T-cell (primary cell): ENCODE data around the gene ACER1. TPM values are rescaled to one million over a fixed set of nuclear protein-coding genes. Genes with fewer than 3 reads are reported as not detected.
"Not testable (repeated sequence)": the region's sequence is repeated elsewhere in the genome, so short reads cannot be mapped to it uniquely, and the experiment has no call there.

Source experiments
- ATAC-seq, 4 experiments: fragments of 200-7000 bp in 3 of 4; fragments of 150-1000 bp in 1 of 4; cut with Tn5 transposase; replicated peaks in 1 of 4; 1 replicate in 3 of 4; 2 replicates in 1 of 4; pipeline ENCODE4 v1.10.0; 2021; ENCODE audit warnings: moderate library complexity in 3 of 4, mild to moderate bottlenecking in 2 of 4, moderate number of reproducible peaks in 1 of 4
- CTCF ChIA-PET, 2 donors: fragments of 300-600 bp; sonication (Branson Sonifier 250); formaldehyde crosslinking; loops; one replicate each; lab custom pipeline; 2022; ENCODE audit warnings: antibody characterized with exemption in 2 of 2; lab: Charles Lee
- POLR2A ChIA-PET, 2 donors: fragments of 300-600 bp; sonication (Branson Sonifier 250); formaldehyde crosslinking; loops; one replicate each; lab custom pipeline; 2022; ENCODE audit warnings: antibody characterized with exemption in 2 of 2; lab: Charles Lee
- DNase-seq, 35 experiments: peaks; one replicate each; pipeline versions ENCODE4 v3.0.0 to v3.0.0-alpha.2; 2013 to 2023
- H3K27ac ChIP-seq: one replicate; pipeline ENCODE4 v1.5.1; 2013; ENCODE audit warnings: low read length
- H3K27me3 ChIP-seq, 2 experiments: replicated peaks in 1 of 2; 1 replicate in 1 of 2; 2 replicates in 1 of 2; pipeline versions ENCODE4 v1.6.1 to v1.7.0; 2013; ENCODE audit warnings: low read length in 1 of 2, mixed read lengths in 1 of 2; ENCODE audit not compliant: control insufficient read depth in 2 of 2, insufficient read depth in 2 of 2; ENCODE audit errors: extremely low read depth in 1 of 2
- H3K36me3 ChIP-seq, 2 donors: 1 replicate in 1 of 2; 2 replicates in 1 of 2; pipeline versions ENCODE4 v1.6.1 to v1.7.0; 2013; ENCODE audit warnings: low read length in 1 of 2; ENCODE audit not compliant: control insufficient read depth in 2 of 2, insufficient read depth in 1 of 2; ENCODE audit errors: extremely low read depth in 1 of 2
- H3K4me1 ChIP-seq, 2 experiments: 1 replicate in 1 of 2; 2 replicates in 1 of 2; pipeline versions ENCODE4 v1.6.1 to v1.7.0; 2013; ENCODE audit warnings: low read length in 2 of 2, mixed read lengths in 1 of 2; ENCODE audit not compliant: insufficient read depth in 2 of 2, control insufficient read depth in 1 of 2; ENCODE audit errors: extremely low read depth in 1 of 2
- H3K4me3 ChIP-seq, 2 donors: 1 replicate in 1 of 2; 2 replicates in 1 of 2; pipeline versions ENCODE4 v1.5.1 to v1.7.0; 2013; ENCODE audit warnings: mild to moderate bottlenecking in 2 of 2, low read length in 1 of 2, moderate library complexity in 1 of 2; ENCODE audit not compliant: control insufficient read depth in 1 of 2; ENCODE audit errors: extremely low read depth in 1 of 2
- H3K9me3 ChIP-seq: 2 replicates; pipeline ENCODE4 v1.7.0; 2013
- H3K27ac Mint-ChIP-seq, 2 donors: one replicate each; pipeline ENCODE4 v1.8.0; 2020 to 2021; ENCODE audit warnings: mild to moderate bottlenecking in 2 of 2, mixed read lengths in 2 of 2
- H3K27me3 Mint-ChIP-seq, 2 donors: one replicate each; pipeline ENCODE4 v1.8.0; 2021 to 2022; ENCODE audit warnings: mixed read lengths in 2 of 2
- H3K36me3 Mint-ChIP-seq: one replicate; pipeline ENCODE4 v1.8.0; 2021; ENCODE audit warnings: mixed read lengths
- H3K4me1 Mint-ChIP-seq, 3 donors: one replicate each; pipeline ENCODE4 v1.8.0; 2020 to 2022; ENCODE audit warnings: mixed read lengths in 3 of 3, mild to moderate bottlenecking in 1 of 3
- H3K4me3 Mint-ChIP-seq, 3 donors: one replicate each; pipeline ENCODE4 v1.8.0; 2020 to 2022; ENCODE audit warnings: mild to moderate bottlenecking in 3 of 3, mixed read lengths in 3 of 3, moderate library complexity in 3 of 3
- H3K9me3 Mint-ChIP-seq, 3 donors: one replicate each; pipeline ENCODE4 v1.8.0; 2020 to 2022; ENCODE audit warnings: mixed read lengths in 3 of 3
- WGBS: methylation state at CpG from one replicate; pipeline ENCODE4 v1.1.5; 2013; ENCODE audit warnings: missing lambda C conversion rate; ENCODE audit not compliant: insufficient coverage; 5-methylcytosine and 5-hydroxymethylcytosine counted together
- total RNA-seq, 35 experiments: library from RNA in 6 of 35; stranded (reverse) in 6 of 35; fragments of 120-200 nt in 1 of 35; gene quantifications; one replicate each; pipeline versions ENCODE4 v1.2.1 to v1.2.4 and lab custom pipeline; 2013 to 2026

The ACER1 gene
- total RNA-seq, 5 donors from 2014 or later (not counting 1 experiment from before 2014, with no cell fraction given): 0.16 to 2.7 (median 0.63) TPM

DNA sequence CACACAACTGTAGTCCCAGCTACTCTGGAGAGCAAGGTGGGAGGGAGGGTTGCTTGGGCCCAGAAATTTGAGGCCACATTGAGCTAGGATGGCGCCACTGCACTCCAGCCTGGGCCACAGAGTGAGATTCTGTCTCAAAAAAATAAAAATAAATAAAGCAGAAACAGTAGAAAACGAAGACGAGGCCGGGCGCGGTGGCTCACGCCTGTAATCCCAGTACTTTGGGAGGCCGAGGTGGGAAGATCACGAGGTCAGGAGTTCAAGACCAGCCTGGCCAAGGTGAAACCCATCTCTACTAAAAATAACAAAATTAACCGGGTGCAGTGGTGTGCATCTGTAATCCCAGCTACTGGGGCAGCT lies 27.4 kb upstream of the ACER1 start:
- H3K27me3 Mint-ChIP-seq, ATAC-seq, H3K27me3 ChIP-seq, H3K9me3 ChIP-seq, H3K9me3 Mint-ChIP-seq, DNase-seq, H3K36me3 Mint-ChIP-seq: not testable (repeated sequence)
- WGBS: 100% methylated on average over 8 of the region's 10 CpGs
- ChIA-PET CTCF (interaction anchor here in 1 of 2 donors (0.6 to 2.3 kb wide), 2 partner anchors 12 to 17 kb away, joined by 6 to 19 read pairs; partner anchors contain the start of gene ALKBH7), POLR2A (interaction anchor here (0.6 to 1.6 kb wide), 3 partner anchors 10 to 179 kb away, joined by 4 to 16 read pairs (median 8); partner anchors contain the start of gene ALKBH7 (in 1 of the 2))
- peak overlapping the region; percentile 86 to 100 (median 94) for H3K4me3 Mint-ChIP-seq
- Histone ChIP-seq H3K4me3 (peak overlapping the region; percentile 29 to 81), H3K4me1 (peaks cover 7 to 41% of the 10 kb centered on the region in 2 experiments), H3K36me3 (peaks cover 11 to 16% of the 10 kb centered on the region in 2 donors), H3K27ac (peak overlapping the region; percentile 88)
- peak overlapping the region in 1 of 2 donors; percentile 93 for H3K27ac Mint-ChIP-seq
- peaks cover 12 to 27% (median 23%) of the 10 kb centered on the region in 3 donors for H3K4me1 Mint-ChIP-seq

- H3K9me3 ChIP-seq, H3K27me3 ChIP-seq, H3K27me3 Mint-ChIP-seq, H3K36me3 Mint-ChIP-seq, H3K27ac ChIP-seq, H3K9me3 Mint-ChIP-seq, H3K4me3 ChIP-seq, ATAC-seq, DNase-seq: not testable (repeated sequence)
- ChIA-PET CTCF (interaction anchor here in 1 of 2 donors (0.6 to 2.3 kb wide), 2 partner anchors 12 to 17 kb away, joined by 6 to 19 read pairs; partner anchors contain the start of gene ALKBH7), POLR2A (interaction anchor here in 1 of 2 donors (0.7 kb wide), 1 partner anchor 179 kb away, joined by 8 read pairs; no protein-coding TSS in a partner anchor)
- peaks cover 12 to 27% (median 23%) of the 10 kb centered on the region in 3 donors for H3K4me1 Mint-ChIP-seq
- peaks cover 7 to 41% of the 10 kb centered on the region in 2 experiments for H3K4me1 ChIP-seq
- peak overlapping the region in 1 of 2 donors; percentile 28 for H3K27ac Mint-ChIP-seq
- no CpG with 5 or more reads among the region's 12 CpGs for WGBS
- H3K4me3 Mint-ChIP-seq: peak overlapping the region in 1 of 3 donors; percentile 100
- peaks cover 9 to 12% of the 10 kb centered on the region in 2 donors for H3K36me3 ChIP-seq
Measured at GRCh38 chr19:6360445-6360844, 27.0 kb upstream of the ACER1 start.

GRCh38 chr19:6359568-6360341 lies 26.3 kb upstream of the ACER1 start:
- Mint-ChIP-seq H3K4me3 (peak overlapping the region in 1 of 3 donors; percentile 13), H3K9me3 (no peaks in the 10 kb centered on the region), H3K27ac (peak overlapping the region; percentile 6 to 21), H3K4me1 (peaks cover 12 to 27% (median 21%) of the 10 kb centered on the region in 3 donors), H3K36me3 (peaks cover 4% of the 10 kb centered on the region), H3K27me3 (no peaks in the 10 kb centered on the region)
- DNase-seq: no peak
- ChIA-PET CTCF (interaction anchor here in 1 of 2 donors (0.6 kb wide), 1 partner anchor 18 kb away, joined by 6 read pairs; no protein-coding TSS in a partner anchor), POLR2A (no interaction called here)
- H3K9me3 ChIP-seq: no peaks in the 10 kb centered on the region
- no peak overlapping the region for H3K4me3 ChIP-seq
- no peaks in the 10 kb centered on the region for H3K27me3 ChIP-seq
- peaks cover 7 to 36% of the 10 kb centered on the region in 2 experiments for H3K4me1 ChIP-seq
- H3K36me3 ChIP-seq: peaks cover 5 to 6% of the 10 kb centered on the region in 2 donors
- H3K27ac ChIP-seq: no peak overlapping the region
- ATAC-seq: no peak
- 90% methylated on average over 2 of the region's 5 CpGs for WGBS

- H3K9me3 ChIP-seq: no peaks in the 10 kb centered on the region
- H3K4me1 ChIP-seq: peaks cover 3 to 20% of the 10 kb centered on the region in 2 experiments
- ChIA-PET CTCF (no interaction called here), POLR2A (no interaction called here)
- Mint-ChIP-seq H3K9me3 (no peaks in the 10 kb centered on the region), H3K27ac (no peak overlapping the region), H3K27me3 (no peaks in the 10 kb centered on the region), H3K36me3 (peaks cover 4% of the 10 kb centered on the region), H3K4me3 (no peak overlapping the region), H3K4me1 (peaks cover 12 to 19% (median 13%) of the 10 kb centered on the region in 3 donors)
- H3K27ac ChIP-seq: no peak overlapping the region
- no peaks in the 10 kb centered on the region for H3K27me3 ChIP-seq
- H3K36me3 ChIP-seq: peaks cover 0 to under 1% of the 10 kb centered on the region in 2 donors
- 89% methylated on average over 7 of the region's 9 CpGs for WGBS
- H3K4me3 ChIP-seq: no peak overlapping the region
- ATAC-seq (no peak), DNase-seq (no peak)
Measured at GRCh38 chr19:6358003-6358402, 24.6 kb upstream of the ACER1 start.

- H3K9me3 ChIP-seq: no peaks in the 10 kb centered on the region
- H3K36me3 ChIP-seq: peaks cover 0 to 9% of the 10 kb centered on the region in 2 donors
- H3K4me3 ChIP-seq: no peak overlapping the region
- H3K27ac ChIP-seq: no peak overlapping the region
- Mint-ChIP-seq H3K9me3 (no peaks in the 10 kb centered on the region), H3K27ac (no peak overlapping the region), H3K27me3 (no peaks in the 10 kb centered on the region), H3K4me3 (no peak overlapping the region), H3K36me3 (peaks cover 7% of the 10 kb centered on the region), H3K4me1 (peaks cover 5 to 10% (median 5%) of the 10 kb centered on the region in 3 donors)
- DNase-seq: no peak
- ATAC-seq: no peak
- peaks cover 0 to 11% of the 10 kb centered on the region in 2 experiments for H3K4me1 ChIP-seq
- H3K27me3 ChIP-seq: no peaks in the 10 kb centered on the region
- ChIA-PET CTCF (interaction anchor here in 1 of 2 donors (0.6 kb wide), 1 partner anchor 1680 kb away, joined by 3 read pairs; no protein-coding TSS in a partner anchor), POLR2A (no interaction called here)
- WGBS: 93% methylated on average over 9 of the region's 14 CpGs
Measured at GRCh38 chr19:6357174-6357573, 23.8 kb upstream of the ACER1 start.

DNA sequence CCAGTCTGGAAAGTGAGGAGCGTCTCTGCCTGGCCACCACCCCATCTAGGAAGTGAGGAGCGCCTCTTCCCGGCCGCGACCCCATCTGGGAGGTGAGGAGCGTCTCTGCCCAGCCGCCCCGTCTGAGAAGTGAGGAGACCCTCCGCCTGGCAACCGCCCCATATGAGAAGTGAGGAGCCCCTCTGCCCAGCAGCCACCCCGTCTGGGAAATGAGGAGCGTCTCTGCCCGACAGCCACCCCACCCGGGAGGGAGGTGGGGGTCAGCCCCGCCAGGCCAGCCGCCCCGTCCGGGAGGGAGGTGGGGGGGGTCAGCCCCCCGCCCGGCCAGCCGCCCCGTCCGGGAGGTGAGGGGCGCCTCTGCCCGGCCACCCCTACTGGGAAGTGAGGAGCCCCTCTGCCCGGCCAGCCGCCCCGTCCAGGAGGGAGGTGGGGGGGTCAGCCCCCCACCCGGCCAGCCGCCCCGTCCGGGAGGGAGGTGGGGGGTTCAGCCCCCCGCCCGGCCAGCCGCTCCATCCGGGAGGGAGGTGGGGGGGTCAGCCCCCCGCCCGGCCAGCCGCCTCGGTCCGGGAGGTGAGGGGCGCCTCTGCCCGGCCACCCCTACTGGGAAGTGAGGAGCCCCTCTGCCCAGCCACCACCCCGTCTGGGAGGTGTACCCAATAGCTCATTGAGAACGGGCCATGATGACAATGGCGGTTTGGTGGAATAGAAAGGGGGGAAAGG lies 22.1 kb upstream of the ACER1 start:
- H3K27me3 Mint-ChIP-seq, H3K4me1 ChIP-seq, H3K27me3 ChIP-seq, ATAC-seq, H3K27ac ChIP-seq, H3K9me3 ChIP-seq, H3K4me3 Mint-ChIP-seq, CTCF ChIA-PET, POLR2A ChIA-PET, H3K4me1 Mint-ChIP-seq, H3K9me3 Mint-ChIP-seq, H3K27ac Mint-ChIP-seq, H3K4me3 ChIP-seq, DNase-seq: not testable (repeated sequence)
- WGBS: 100% methylated on average over 6 of the region's 46 CpGs
- peaks cover 3 to 14% of the 10 kb centered on the region in 2 donors for H3K36me3 ChIP-seq
- peaks cover 11% of the 10 kb centered on the region for H3K36me3 Mint-ChIP-seq
